ENCODE data around the gene TRNP1. TPM values are rescaled to one million over a fixed set of nuclear protein-coding genes. Genes with fewer than 3 reads are reported as not detected.
A peak's percentile ranks its signal among the peaks of the same experiment; 100 is the strongest.

The TRNP1 gene
- total RNA-seq, 2 experiments from 2014 or later, result 0.19 TPM; not detected in 1

- Histone ChIP-seq H3K27ac (ENCODE audit: low read depth, low read length, poor library complexity, severe bottlenecking) (no peak overlapping the region), H3K36me3 (ENCODE audit: insufficient read depth, low read length) (no peaks in the 10 kb centered on the region), H3K4me1 (ENCODE audit: insufficient read depth, low read length, poor library complexity, severe bottlenecking) (peaks cover 7% of the 10 kb centered on the region), H4K20me1 (ENCODE audit: insufficient read depth, low read length) (no peaks in the 10 kb centered on the region), H3K79me2 (ENCODE audit: insufficient read depth, low read depth, low read length) (no peaks in the 10 kb centered on the region), H2AFZ (ENCODE audit: low read length) (peak overlapping the region; percentile 34; the same call in 1 of the 2 replicates), H3K4me3 (ENCODE audit: low read depth, low read length, poor library complexity, severe bottlenecking) (no peak overlapping the region), H3K9me3 (ENCODE audit: low read length) (no peaks in the 10 kb centered on the region), H3K4me2 (ENCODE audit: low read length) (0 out of 2 replicates have a peak overlapping the region, but pooled peaks have one; percentile 14), H3K9me2 (ENCODE audit: insufficient read depth, low read length) (no peaks in the 10 kb centered on the region)
- TF ChIP-seq EZH2phosphoT487 (IDR thresholded peaks at IDR 0.05; ENCODE audit: borderline replicate concordance, low read depth, low read length) (no peak), CTCF (conservative IDR thresholded peaks at IDR 0.05; ENCODE audit: low read length) (no peak)
- CTCF ChIA-PET (ENCODE audit: unreplicated experiment), result interaction anchor here (0.6 kb wide), 1 partner anchor 63 kb away, joined by 3 read pairs; no protein-coding TSS in a partner anchor
- peak; percentile 43 for DNase-seq (ENCODE audit: low spot score)
- BruUV-seq (replicated peaks), result no TSS peak
- intact Hi-C loops (cut with micrococcal nuclease; ENCODE audit: unreplicated experiment), result no loop called here
- POLR2A ChIA-PET, result interaction anchor here (0.6 kb wide), 1 partner anchor 262 kb away, joined by 3 read pairs; no protein-coding TSS in a partner anchor
Measured at GRCh38 chr1:27001570-27002360, 8.3 kb downstream of the TRNP1 start.

GRCh38 chr1:27003745-27004470 is 10.4 kb downstream of the TRNP1 start:
- Histone ChIP-seq H3K27ac (ENCODE audit: low read depth, low read length, poor library complexity, severe bottlenecking) (no peak overlapping the region), H4K20me1 (ENCODE audit: insufficient read depth, low read length) (no peaks in the 10 kb centered on the region), H3K36me3 (ENCODE audit: insufficient read depth, low read length) (no peaks in the 10 kb centered on the region), H3K79me2 (ENCODE audit: insufficient read depth, low read depth, low read length) (no peaks in the 10 kb centered on the region), H3K9me3 (ENCODE audit: low read length) (no peaks in the 10 kb centered on the region), H3K4me1 (ENCODE audit: insufficient read depth, low read length, poor library complexity, severe bottlenecking) (peaks cover 7% of the 10 kb centered on the region), H3K4me3 (ENCODE audit: low read depth, low read length, poor library complexity, severe bottlenecking) (no peak overlapping the region), H3K9me2 (ENCODE audit: insufficient read depth, low read length) (no peaks in the 10 kb centered on the region), H3K4me2 (ENCODE audit: low read length) (no peak overlapping the region), H2AFZ (ENCODE audit: low read length) (no peak overlapping the region)
- ChIA-PET CTCF (ENCODE audit: unreplicated experiment) (no interaction called here), POLR2A (no interaction called here)
- no peak for DNase-seq (ENCODE audit: low spot score)
- TF ChIP-seq CTCF (conservative IDR thresholded peaks at IDR 0.05; ENCODE audit: low read length), result no peak
- no peak for TF ChIP-seq EZH2phosphoT487 (IDR thresholded peaks at IDR 0.05; ENCODE audit: borderline replicate concordance, low read depth, low read length)
- BruUV-seq (replicated peaks), result no TSS peak
- intact Hi-C loops (cut with micrococcal nuclease; ENCODE audit: unreplicated experiment), result no loop called here

Measured in OCI-LY7 (cell line).